GM18520 (cell line): ENCODE data around the gene ACAP3.

Experiments used
- ATAC-seq: cut with Tn5 transposase; IDR thresholded peaks from one replicate; pipeline ENCODE4 v1.9.1; 2021; ENCODE audit not compliant: unreplicated experiment

ACAP3 gene

DNA sequence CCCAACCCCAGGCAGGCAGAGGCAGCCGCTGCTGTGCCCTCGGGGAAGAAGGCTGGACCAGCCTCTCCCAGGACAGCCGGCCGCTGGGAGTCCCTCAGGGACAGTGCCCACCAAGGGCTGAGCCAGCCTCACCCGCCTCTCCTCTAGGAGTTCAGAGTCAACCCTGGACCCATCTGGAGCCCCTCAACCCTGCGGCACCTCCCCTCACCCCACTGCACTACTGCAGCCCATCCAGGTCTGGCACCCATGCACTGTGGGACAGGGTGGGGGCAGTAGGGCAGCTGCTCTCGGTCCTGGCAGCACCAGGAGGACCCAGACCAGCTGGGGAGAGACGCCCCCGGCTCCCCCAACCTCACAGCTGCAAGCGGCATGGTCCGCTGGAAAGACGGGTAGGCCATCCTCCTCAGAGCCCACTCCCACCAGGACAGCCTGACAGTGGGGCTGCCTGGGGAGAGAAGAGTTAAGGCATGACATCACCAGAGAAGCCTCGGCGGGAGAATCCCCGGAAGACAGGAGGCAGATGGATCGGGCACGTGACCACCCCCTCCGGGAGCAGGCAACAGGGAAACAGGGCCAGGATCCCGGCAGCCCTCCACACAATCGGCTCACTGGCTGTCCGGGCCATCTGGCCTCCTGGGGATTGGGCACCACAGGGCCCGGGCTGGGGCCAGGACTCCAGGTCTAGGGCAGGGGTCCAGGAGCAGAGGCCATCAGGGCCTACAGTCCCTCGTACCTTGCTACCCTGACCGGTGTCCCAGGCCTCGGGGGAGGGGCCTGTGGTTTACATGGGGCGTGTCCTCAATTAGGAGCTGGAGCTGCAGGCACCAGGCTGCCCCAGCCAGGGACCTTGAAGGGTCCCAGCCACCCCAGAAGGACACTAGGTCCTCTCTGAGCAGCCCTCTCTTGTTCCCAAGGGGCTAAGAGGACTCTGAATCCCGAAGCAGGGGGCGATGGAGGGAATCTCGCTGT lies 3.1 kb downstream of the ACAP3 start:
- no peak for ATAC-seq

DNA sequence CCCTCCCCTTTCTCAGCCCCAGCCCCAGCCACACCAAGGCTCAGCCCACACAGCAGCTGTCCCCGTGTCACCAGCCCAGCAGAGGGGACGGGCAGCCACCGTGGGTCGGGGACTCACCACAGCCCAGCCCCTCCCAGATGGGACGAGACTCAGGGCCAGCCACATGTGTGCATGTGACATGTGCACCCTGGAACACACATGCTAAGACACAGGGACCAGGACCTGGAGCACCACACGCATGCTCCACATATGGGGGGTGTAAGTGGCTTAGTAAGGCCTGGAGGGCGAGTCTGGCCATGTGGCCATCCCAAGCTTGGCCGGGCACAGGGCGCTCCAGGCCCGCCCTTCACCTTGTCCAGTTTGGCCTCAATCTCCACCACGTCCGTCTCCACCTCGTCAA lies 4.0 kb downstream of the ACAP3 start:
- no peak for ATAC-seq

DNA sequence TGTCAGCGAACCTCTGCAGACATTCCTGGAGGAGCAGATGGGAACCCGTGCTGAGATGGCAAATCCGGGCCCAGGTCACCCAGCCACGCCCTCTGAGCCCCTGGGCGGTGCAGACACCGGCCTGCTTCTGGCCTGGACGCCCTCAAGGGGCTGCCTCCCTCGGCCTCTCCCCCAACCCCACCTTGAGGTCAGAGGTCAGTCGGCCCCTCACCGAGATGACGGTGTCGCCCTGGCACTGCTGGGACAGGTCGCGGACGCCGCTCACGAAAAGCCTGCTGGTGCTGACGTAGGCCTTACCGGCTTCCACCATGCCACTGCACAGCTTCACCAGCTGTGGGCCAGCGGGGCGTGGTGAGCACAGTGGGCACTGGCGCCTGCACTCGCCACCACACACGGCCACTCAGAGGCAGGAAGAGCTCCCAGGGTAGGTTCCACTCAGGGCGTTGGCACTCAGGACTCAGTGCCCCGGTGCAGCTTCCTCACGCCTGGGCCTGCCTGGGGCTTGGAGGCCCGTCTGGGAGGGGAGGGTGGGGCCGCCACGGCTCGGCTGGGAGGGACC lies 4.7 kb downstream of the ACAP3 start:
- ATAC-seq, result no peak

DNA sequence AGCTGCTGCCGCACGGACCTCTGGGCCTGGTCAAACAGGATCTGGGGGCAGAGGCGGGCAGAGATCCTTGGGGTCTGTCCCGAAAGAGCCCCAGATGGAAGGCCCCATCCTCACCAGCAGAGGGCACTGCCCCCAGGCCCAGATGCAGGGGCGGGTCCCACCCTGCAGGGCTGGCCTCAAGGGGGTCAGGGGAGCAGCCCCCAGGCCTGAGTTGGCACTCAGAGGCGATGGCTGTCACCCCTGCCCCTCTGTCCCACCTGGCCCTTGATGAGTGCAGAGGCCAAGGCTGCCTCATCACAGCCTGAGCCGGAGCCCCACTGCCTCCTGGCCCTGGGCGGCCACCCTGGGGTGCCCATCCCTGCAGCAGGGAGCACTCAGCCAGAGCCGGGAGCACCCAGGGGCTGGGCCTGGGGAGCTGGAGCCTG lies 5.7 kb downstream of the ACAP3 start:
- ATAC-seq, result no peak

DNA sequence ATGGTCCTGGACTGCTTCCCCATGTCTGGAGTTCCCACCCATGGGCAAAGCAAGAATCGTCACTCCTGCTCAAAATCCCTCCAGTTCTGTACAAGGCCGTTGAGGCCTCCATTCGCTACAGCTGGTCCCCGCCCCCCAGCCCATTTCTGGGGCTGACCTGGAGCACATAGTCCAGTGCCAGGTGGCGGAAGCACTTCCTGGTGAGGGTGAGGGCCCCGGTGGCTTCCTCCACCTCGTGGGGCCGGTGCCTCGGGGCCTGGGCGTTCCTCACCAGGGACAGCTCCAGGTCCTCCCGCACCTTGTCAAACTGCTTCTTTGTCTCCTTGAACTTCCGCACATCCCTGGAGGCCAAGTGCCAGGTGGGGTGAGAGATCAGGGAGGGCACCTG lies 7.4 kb downstream of the ACAP3 start:
- no peak for ATAC-seq

DNA sequence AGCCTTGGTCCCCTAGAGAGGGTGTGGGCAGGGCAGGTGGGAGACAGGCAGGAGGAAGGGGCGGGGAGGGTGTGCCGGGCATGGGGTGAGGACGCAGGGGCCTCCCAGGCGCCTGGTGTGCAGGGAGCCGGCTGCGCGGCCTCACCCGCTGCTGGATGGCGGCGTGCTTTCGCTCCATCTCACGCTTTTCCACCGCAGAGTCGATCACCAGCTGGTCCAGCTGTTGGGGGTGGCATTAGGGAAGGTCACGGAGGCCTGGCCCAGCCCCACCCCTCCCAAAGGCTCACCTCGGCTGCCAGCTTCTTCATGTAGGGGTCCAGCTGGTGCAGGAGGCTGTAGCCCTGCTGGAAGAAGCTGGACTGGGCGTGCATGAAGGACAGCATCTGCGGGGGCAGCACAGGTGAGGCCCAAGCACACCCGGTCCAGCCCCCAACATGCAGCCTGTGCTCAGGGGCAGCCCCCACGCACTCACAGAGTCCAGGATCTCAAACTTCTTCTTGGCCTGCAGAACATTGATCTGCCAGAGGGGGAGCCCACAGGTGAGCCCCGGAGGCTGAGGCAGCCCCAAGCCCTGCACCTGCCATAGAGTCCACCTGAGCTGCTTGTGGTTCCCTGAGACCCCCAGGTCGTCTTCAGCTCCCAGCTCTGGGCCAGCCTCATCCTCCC lies 7.9 kb downstream of the ACAP3 start:
- ATAC-seq, result no peak

DNA sequence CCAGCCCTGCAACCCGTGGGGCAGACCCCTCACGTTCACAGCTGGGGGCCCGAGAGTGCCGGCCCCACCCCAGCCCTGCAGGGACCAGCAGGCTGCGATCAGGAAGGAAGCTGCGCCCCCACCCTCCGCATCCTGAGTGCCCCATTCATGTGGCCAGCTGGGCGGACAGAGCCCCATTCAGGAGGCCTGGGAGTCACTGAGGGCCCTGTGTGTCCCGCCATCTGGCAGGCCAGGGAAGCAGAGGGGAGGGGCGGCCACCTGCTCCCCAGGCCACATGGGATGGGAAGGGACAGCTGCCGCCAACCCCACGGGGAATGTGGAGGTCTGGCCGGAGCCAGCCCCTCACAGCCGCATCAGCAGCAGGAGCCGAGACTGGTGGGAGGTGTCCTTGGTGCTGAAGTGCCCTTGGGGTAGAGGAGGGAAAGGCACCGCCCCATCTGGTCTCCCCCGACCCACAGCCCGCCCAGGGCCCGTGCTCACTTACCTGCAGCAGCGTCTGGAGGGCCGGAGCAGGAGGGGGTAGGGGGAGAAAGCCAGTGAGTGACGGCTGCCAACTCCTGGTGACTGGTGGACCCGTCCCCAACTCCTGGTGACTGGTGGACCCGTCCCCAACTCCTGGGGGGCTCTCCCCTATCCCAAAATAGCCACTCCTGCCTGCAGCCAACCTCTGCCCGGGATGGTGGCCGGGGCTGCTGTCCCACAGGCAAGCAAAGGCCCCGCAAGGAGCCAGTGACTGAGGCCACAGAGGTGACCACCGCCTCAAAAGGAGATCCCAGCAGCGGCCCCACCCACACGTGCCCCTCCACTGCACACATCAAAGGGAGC lies 8.7 kb downstream of the ACAP3 start:
- no peak for ATAC-seq

DNA sequence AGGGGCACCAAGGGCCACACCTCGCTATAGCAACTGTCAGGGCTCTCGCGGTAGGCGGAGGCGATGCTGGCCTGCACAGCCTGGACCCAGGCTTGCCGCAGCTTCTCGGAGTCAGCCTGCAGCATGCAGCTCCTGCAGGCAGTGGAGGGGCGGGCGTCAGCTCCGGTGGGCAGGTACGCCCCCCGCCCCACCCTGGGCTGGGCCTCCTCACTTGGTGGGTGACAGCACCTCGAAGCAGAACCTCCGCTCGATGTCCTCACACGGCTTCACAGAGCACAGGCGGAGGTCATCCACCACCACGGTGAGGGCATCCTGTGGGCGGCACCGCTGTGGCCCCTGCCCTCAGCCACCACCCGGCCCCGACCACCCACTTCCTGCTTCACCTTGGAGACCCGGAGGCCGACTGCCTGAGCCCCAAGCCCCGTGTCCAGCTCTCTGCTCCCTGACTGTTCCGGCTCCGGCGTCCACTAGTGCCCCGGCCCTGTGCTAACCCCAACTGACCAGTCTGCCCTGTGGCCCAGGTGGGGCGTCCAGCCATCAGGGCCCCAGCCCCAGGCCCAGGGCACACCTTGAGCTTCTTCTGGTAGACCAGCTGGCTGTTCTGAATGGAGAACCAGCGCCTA lies 9.8 kb downstream of the ACAP3 start:
- ATAC-seq, result no peak

DNA sequence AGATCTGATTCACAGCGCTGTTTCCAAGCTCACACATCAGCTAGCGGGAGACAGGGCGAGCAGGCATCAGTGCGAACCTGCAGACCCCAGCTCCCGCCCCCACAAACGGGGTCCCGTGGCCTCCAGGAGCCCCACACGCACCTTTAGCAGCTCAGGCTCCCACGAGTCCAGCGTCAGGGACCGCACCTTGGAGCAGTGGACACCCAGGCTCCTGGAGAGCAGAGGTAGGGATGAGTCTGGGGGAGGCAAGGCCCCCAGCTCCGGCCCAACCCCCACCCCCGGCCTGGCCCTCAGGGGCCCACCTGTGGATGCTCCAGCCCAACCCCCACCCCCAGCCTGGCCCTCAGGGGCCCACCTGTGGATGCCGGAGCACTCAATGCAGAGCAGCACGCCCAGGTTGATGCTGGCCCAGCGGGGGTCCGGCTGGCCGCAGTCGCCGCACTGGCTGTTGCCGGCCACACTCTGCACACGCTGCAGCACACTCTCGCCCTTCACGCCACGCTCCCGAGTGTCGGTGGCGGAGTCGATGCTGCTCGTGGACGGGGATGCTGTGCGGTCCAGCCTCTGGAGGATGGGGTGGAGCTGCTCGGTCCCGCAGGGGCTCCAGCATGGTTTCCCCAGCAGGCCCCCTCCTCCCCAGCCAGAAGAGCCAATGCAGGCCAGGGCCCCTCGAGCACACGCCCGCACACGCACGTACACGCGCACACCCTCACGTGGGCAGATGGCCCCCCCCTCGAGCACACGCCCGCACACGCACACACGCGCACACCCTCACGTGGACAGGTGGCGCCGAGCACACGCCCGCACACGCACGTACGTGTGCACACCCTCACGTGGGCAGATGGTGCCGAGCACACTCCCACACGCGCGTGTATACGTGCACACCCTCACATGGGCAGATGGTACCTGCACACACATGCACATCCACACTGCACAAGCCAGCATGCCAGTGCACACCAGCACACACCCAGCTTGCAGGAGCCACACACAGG lies 11.4 kb downstream of the ACAP3 start:
- no peak for ATAC-seq

DNA sequence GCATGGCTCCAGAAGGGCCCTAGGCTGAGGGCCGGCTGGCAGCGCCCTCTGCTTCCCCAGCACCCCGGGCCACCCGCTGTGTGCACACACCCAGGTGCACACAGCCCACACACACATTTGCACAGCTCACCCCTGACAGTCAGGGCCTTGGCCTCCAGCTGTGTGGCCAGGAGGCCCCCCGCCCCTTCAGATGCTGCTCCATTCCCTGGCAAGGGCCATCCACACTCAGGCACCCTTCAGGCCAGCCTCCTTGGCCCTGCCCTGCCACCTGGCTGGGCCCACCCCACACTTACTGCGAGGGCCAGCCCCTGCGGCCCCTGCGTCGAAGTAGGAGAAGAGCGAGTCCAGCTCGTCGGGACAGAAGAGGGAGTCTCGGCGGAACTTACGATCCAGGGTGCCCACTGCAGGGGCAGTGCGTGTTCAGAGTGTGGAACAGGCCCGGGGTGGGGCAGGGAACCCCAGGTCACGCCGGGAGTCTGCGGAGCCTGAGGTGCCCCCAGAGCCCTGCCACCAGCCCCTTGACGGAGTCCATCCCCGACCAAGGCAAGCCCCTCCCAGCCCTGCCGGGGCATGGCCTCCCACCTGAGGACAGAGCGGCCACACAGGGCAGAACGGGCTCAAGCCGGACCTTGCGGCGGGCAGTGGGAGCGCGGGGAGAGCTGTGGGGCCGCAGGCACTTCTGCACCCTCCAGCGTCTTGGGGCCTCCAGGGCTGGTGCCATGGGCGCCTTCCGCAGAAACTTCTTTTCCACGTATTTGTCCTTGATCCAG lies 12.4 kb downstream of the ACAP3 start:
- ATAC-seq, result no peak

DNA sequence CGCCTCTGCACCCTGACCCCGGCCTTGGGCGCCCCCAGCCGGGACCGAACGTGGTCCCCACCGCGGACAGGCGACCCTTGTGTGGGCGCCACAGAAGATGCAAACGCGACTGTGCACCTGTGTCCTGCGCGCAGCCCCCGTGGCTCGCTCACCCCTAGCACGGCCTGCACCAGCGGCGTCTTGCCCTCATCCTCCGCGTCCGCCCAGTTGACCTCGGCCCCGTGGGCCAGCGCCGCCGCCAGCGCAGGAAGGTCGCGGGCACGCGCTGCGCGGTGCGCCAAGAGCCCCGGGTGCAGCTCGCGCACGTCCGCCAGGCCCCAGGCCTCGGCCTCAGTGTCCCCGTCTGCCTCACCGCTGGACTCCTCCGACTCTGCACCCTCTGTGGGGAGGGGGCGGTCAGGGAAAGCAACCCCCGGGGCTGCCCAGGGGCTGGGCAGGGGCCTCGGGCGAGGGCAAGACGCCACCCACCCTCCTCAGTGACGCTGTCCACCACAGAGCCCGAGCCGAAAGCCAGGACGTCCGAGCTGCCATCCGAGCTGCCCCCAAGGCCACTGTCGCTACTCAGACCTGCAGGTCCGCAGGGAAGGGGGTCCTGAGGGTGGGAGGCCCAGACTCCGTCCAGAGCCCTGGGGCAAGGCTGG lies 13.4 kb downstream of the ACAP3 start:
- no peak for ATAC-seq

DNA sequence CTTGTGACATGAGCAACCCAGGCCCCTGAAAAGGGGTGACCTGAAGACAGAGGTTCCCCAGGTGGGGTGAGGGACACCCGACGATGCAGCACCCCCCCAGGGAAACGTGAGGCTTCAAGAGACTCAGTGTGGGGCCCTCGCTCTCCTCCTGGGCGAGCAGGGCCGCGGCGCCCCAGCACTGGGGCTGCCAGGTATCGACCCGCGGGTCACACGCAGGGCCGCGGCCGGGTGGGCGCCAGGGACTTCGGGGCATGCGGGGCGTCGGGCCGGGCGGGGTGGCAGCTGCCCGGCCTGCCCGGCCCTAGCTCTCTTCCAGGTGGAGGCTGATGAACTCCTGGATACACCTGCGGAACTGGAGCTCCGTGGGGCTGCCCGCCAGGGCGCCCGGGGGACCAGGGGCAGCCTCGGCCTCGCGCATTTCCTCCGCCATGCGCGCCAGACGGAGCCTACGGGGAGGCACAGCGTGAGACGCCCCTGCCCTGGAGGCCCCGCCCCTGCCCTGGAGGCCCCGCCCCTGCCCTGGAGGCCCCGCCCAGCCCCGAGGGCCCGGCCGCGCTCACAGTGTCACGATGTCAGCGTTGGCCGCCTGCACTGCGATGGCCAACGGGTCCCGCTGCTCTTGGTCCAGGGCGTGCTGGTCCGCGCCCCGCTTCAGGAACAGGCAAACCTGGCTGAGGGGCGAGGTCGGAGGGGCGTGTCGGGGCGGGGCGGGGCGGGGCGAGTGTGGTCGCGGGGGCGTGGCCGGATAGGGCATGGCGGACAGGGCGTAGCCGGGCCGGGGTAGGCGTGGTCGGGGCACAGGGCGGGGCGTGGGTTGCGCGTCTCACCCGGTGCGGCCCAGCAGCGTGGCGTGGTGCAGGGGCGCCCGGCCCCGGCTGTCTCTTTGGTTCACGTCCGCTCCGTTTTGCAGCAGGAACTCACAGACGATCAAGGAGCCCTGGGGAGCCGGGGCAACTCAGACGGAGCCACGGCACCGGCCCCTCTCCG lies 14.2 kb downstream of the ACAP3 start:
- no peak for ATAC-seq

DNA sequence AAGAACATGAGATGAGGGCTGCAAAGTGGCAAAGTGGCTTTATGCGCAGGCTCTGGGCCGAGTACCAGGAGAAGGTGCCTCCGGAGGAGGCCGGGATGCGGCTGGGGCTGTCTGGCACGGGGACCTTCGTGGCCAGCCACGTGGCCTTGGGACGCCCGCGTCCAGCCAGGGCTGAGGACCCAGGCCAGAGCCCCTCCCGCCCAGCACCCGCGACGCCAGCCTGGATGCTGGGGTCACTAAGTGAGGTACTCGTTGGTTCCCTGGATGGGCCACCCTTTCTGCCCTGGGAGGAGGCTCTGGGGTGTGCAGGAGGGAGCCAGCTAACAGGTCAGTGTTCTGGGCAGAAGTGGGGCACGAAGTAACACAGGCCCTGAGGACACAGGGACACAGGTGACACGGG lies 14.9 kb downstream of the ACAP3 start:
- no peak for ATAC-seq

DNA sequence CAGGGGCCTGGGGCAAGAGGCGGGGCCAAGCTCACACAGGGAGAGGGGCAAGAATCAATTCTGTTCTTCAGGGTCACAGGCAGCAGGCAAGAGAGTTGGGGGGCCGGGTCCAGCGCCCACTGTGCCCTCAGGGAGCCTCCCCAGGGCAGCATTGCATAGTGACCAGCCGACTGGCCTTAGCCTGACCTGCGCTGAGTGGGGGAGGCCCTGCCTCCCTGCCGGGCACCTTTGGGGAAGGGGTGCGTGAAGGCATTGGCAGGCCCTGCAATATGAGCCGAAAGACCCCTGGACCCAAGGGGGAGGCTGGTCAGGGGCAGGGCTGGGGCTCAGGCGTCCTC lies 15.3 kb downstream of the ACAP3 start:
- no peak for ATAC-seq

DNA sequence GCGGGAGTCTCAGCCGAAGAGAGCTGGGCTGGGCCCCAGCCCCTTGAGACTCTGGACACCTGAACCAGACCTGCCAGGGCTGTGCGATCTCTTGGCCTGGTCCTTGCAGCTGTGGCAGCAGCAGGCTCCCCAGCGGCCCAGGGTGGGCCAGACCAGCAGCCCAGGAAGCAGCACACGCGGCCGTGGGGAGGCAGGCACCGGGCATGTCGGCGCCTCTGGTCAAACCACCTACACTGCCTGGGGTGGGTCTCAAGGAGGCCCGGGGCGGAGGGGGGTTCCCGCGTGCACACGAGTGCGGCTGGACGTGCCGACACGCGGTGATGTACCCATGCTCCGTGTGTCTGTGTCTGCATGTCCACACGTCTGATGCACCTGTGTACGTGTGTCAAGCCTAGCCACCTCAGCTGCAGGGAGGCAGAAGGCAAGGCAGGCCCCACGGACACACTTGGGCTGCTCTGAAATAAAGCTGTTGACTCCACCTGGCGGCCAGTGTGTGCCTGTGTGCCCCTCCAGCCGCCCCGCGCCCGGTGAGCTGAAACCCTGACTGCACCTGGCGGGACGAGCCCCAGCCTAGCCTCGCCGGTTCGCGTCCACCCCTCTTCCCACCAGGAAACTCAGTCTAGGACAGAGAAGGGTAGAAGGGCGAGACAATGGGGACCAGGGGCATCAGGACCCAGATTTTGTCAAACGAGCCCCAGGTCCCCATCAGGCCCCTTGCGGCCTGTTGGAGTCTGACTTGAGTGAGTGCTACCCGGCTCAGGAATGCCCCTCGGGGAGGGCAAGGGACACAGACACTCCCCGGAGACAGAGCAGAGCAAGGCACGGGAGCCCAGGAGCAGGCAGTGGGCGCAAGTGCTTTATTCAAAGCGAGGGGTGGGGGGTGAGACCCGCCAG lies 15.9 kb downstream of the ACAP3 start:
- no peak for ATAC-seq

DNA sequence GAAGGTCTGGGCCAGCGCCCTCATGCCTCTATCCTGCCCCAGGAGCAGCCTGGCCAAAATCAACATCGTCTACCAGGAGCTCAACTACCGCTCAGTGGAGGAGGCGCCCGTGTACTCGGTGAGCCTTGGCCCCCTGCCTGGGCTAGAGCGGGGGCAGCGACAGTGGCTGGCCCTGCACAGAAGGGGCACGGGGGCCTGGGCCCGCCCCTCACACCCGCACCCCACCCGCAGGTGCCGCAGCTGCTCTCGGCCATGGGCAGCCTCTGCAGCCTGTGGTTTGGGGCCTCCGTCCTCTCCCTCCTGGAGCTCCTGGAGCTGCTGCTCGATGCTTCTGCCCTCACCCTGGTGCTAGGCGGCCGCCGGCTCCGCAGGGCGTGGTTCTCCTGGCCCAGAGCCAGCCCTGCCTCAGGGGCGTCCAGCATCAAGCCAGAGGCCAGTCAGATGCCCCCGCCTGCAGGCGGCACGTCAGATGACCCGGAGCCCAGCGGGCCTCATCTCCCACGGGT lies 16.7 kb downstream of the ACAP3 start:
- ATAC-seq, result no peak
